Measurements from ENCODE around the gene CXADR.
A peak's percentile ranks its signal among the peaks of the same experiment; 100 is the strongest.

Gene CXADR

DNA sequence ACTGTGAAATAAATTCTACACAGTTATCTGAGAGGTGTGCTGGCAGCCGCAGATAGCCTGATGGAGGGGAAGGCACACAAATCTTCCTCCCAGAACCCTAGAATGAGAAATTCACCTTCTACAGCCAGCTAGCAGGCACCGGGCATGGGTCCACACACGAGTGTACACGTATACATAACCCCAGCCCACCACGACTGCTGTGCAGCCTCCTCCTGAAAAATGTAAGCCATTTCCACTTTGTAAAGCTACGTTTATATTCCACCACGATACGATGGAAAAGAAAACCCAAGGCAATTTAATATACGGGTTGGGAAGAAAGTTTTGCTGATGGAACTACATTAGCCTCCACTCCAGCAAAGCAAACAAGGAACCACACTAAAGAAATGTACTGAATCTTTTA lies 98.1 kb downstream of the CXADR start:
- DNase-seq: no peak

DNA sequence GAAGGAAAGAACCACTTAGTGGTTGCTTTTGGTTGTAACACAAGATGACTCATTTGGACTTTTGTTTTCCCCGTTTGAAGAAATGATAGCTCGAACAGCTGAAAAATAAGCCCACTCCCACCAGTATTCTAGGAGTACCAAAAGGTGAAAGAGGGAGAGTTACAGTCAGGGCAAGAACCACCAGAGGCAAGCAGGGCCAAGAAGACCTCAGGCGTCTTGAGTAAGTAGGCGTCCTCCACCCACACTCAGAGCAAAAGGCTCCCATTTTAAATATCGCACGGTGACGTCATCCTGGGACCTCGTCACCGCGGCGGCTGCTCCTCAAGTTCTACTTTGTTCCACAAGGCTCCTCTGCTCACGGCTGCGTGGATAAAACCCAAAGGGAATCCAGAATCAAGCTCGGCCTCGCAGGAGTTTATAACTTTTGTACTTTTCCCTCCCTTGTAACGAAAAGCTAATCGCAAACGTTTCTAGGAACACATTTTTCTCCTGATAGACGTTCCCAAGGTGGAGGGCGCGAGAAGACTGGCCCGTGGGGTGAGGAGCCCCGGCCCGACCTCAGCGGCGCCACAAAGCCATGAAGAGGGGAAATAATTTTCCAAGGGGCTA lies 98.7 kb downstream of the CXADR start:
- peak; percentile 33 for DNase-seq

DNA sequence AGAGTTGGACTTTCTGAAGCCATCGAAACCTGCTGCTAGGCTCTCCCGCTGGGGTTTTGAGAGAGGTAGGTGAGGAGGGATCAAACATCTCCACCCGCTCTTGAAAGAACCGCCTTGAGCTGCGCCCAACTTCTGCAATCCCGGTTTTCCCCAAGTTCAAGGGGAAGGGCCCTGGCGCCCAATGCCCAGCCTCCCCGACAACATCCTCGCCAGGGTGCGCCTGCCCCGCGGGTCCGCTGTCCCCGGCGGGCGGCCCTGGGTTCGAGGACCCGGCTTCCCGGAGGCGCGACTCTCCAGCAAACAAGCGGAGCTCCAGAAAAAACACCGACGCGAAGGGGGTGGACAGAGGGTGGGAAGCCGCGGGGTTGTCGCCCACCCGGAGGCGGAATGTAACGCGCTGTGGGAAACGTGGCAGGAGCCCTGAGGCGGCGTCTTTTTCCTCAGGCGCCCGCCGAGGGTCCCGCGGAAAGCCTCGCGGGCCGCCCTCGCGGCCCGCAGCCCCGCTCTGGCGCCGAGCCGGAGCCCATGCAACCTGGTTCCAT lies 99.3 kb downstream of the CXADR start:
- DNase-seq: peak; percentile 24

DNA sequence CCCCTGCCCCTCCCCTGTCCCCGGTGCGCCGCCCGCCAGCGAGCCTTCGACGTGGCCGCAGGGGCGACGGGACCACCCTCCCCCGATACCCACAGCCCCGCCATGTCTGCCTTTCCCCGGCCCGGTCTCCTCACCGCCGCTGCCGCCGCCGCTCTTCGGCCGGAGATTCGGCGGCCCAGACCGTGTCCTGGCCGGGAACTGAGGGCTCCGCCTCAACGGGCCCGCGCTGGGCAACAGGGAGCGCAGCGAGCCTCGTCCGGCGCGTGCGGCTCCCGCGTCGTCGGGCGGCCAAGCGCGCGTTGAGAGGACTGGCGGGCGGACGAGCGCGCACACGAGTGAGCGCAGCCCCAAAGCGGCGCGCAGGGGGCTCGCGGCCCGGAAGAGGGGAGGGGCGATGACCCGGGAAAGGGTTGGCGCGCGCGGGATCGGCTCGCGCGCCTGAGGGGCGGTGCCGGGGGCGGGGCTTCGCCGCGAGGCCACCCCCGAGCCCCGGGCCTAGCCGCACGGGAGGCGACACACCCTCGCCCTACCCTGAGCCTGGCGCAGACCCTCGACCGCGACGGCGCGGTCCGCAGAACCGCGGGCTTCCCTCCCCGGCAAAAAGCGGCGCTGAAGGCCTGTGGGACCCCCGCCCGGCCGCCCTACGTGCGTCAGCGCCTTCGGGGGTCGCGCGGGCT lies 99.9 kb downstream of the CXADR start, which contains the start of gene BTG3:
BTG3 (minus strand) TSS at position 337 of the 677 bp plus-strand sequence. CDS start 3,757 bp downstream, outside the sequence.
- DNase-seq: peak; percentile 75

DNA sequence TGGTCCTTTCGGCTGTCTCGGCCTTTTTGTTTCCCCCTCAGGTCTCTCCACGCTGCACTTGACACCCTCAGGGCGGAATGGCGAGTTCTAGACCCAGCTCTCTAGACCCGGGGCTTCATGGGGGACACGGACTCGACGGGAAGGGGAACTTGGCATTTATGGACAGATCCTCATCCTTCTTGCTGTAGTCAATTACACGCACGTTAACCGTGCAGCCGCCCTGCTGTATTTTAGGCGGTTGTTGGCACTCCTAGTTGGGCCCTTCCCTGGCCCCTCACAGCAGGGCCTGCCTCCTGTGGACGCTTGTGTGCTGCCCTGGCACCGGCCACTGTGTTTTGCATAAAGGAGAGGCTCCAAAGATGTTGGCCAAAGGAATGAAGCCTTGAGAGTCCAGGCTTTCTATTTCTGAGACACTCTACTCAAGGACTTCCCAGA lies 100.4 kb downstream of the CXADR start:
- DNase-seq: peak; percentile 29

DNA sequence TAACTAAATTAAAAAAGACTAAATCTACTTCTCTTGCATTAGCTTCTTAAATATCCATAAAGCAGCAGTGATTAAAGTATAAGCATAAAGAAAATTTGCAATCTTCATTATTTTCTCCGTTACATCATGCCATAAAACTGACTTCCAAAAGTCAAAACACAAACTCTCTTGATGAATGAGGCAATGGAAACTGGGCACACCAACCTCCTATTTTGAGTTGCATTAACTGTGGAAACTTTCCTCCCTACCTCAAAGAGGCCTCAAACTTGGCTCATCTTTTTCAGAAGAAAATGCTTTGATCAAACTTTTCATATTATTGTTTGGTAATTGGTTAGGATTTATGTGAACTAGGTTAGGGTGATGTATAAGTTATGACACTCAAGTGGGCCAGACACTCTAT lies 104.0 kb downstream of the CXADR start:
- DNase-seq: no peak

DNA sequence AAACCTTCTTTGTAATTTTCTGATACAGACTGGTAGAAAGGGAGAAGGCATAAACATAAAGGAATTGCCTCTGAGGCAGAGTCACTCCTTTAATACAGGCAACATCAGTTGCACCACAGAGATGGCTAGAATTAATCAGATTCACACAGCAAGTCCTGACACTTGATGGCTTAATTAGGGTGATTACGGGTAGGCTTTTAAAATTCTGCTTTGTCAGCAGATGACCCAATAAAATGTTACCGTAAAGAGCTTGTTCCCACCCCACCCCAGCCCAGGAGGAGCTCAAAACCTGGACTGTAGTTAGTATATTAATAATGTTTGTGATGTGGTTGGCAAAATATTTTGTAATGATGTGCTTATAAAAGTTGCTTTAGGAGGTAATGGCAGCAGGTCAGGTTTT lies 109.2 kb downstream of the CXADR start:
- DNase-seq: no peak

DNA sequence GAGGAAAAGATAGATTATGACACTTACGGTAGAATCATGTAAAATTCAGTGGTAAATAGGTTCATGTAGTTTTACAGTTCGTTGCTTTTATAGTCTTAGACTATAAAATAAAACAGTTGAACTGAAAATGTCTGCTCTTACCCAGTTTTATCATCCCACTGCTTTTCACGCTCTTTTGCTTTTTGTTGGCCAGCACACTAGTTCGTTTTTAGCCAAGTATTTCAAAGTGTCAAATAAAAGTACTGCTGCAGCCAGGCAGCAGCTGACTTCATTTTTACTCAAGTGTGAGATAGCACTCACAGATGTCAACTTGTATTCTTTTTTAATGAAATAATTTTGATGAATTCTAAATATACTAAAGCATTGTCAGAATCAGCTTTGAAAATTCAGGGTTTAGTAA lies 118.4 kb downstream of the CXADR start:
- no peak for DNase-seq

DNA sequence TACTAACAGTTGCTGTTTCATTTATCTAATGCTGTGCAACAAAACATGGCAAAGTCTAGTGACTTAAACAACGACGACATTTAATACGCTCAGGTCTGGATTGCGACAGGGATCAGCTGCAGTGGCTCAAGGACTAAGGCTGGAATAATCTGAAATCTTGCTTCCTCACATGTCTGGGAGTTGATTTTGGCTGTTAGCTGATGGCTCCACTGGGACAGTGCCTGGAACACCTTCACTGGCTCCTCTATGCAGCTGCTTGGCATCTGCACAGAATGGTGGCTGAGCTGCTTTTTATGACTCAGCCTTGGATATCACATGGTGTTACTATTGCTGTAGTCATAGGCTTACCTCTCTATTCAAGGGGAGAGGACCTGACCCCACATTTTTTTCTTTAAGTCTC lies 123.9 kb downstream of the CXADR start:
- DNase-seq: no peak

DNA sequence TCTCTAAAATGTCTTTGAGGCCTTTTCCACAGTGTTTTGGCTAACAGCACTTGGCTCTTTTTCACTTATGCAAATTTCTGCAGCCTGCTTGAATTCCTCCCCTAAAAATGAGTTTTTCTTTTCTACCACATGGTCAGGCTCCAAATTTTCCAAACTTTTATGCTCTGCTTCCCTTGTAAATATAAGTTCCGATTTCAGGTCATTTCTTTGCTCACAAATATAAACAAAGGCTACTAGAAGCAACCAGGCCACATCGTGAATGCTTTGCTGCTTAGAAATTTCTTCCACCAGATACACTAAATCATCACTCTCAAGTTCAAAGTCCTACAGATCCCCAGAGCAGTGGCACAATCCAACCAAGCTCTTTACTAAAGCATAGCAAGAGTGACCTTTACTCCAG lies 128.0 kb downstream of the CXADR start:
- no peak for DNase-seq

Measured in NCI-H146 (cell line).